NK-92 (cell line): ENCODE measurements around the gene SLC6A20.

ENCODE experiments used
- DNase-seq: peaks from one replicate; lab custom pipeline; 2025; ENCODE audit not compliant: unreplicated experiment; lab: John Stamatoyannopoulos, UW

The SLC6A20 gene, protein sequence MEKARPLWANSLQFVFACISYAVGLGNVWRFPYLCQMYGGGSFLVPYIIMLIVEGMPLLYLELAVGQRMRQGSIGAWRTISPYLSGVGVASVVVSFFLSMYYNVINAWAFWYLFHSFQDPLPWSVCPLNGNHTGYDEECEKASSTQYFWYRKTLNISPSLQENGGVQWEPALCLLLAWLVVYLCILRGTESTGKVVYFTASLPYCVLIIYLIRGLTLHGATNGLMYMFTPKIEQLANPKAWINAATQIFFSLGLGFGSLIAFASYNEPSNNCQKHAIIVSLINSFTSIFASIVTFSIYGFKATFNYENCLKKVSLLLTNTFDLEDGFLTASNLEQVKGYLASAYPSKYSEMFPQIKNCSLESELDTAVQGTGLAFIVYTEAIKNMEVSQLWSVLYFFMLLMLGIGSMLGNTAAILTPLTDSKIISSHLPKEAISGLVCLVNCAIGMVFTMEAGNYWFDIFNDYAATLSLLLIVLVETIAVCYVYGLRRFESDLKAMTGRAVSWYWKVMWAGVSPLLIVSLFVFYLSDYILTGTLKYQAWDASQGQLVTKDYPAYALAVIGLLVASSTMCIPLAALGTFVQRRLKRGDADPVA

DNA sequence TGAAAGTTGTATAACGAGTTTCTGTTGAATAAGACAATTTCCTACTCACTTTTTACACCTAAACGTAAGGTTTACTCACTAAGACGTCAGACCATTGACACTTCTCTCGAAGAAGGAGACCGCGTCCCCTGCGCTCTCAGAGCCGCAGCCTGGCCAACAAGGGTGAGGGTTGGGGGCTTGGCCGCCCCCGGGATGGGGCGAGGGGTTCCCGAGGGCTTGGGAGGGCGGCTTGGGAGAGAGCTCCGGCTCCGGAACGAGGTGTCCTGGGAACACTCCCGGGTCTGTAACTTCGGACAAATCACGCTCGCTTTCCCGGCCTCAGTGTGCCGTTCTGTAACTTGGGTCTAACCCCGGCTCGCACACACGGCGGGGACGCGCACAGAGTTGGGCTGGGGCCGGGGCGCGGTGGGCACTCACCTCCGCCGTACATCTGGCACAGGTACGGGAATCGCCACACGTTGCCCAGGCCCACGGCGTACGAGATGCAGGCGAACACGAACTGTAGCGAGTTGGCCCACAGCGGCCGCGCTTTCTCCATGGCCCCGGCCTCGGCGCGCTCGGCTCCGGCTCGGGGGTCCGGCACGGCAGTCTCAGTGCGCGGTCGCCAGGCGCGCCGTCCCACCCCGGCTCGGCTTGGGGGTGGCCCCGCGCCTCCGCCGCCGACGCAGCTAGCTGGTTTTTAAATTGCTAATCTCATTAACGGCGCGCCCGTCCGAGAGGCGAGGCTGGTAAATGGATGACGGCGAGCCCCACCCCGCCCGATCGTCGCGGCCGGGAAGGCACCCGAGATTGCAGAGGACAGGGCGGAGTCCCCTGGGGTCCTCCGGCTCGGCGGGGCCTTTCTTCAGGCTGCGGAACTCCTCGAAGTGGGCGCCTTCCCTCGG is at the start of gene SLC6A20:
Gene SLC6A20 (minus strand): TSS at position 655 of the 884 bp plus-strand sequence. CDS start 117 bp downstream, at position 538.
- no peak for DNase-seq

DNA sequence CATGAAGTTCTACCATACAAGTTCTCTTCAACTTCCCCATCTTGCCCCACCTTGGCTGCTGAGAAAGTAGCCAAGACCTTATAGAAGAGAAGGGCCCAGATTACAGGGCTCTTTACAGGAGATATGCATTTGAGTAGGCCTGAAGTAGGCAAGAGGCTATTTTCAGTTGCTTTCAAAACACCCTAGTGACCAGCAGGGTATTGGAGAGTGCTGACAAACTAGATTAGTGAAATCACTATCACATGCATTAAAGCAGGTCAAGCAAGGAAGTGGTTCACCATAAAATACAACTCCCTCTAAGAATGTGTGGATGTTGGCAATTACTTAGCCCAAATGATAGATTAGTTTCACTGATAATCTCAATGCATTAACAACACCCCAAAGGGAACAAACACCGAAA is 48.3 kb upstream of the SLC6A20 start:
- DNase-seq = no peak

DNA sequence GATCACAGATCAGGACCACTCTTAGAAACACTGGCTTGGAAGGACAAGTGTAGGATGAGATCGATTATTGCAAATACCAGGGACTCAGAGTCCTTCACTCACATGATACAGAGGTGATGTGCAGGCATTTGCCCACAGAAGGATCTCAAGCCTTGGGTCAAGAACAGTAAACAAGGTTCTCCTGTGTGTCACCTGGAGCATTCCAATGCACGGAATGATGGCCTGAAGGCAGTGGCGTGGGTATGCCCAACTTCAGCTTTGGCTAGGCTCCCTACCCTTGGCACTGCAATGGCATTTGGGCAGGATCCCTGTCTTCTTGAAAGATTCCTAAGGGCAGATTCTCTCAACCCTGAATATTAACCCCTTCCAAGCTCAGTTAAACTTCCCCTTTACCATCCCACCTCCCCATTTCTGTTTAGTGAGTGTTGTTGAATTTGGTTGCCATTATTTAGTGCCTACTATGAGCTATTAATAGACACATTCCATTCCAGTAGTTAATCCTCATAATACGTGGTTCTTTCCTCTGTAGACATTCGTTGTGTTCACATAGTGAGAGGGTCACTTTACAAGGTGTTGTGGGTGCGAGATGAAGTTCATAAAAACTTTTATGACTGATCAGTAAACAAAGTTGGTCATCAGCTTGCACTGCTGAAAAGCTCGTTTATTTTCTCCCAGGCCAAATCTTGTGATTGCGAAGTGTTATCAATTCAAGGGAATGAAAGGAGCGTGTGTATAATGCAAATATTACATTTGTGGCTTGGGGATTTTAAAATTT is 46.7 kb upstream of the SLC6A20 start:
- DNase-seq = no peak

DNA sequence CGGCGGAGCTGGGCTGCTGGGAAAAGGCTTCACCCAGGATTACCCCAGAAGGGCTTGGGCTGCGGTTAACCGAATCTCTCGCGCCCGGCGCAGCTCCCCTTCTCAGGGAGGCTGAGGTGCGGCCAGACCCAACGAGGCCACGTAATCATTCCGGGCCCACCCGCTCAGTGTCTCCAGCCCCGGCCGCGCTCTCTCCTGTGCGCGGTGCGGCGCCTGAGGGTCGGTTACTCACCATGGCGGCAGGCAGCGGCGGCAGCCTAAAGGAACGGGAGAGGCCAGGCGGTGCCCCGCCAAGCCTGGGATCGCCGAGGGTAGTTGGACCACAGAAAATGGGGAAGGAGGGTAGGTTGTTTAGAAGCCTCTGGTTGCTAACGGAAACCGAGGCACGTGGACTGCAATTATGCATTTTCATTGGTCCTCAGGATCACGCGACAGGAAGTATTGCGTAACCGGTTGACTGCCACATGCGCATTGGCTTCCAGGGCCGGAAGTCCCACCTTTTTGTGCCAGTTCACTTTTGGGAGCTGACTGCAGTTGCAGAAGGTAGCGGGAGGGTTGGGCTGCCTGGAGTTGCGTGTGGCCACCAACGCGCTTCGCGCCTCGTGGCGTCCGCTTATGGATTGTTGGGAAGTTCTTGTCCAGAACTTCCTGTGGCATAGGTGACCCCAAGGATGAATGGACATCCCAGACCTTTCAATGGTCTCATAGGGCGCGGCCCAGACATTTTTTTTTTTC is 45.6 kb upstream of the SLC6A20 start, which contains the start of gene LZTFL1:
Gene LZTFL1 (minus strand): TSS at position 363 of the 735 bp plus-strand sequence. CDS start 128 bp downstream, at position 235.
- peak; percentile 5 for DNase-seq

DNA sequence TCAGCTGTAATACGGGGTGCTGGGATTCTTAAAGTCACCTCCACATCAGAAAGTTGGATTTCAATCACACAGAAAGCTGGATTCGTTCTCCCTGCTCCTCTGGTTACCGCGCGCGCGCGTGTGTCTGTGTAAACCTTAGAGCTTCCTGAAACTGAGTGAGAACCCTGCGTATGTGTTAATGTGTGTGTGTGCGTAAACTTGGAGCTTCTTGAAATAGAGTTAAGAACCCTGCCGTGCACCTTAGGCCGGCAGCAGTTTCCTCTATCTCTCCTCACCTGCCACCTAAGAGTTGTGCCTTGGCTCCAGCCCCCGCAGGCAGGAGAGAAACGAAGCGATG is 45.1 kb upstream of the SLC6A20 start:
- no peak for DNase-seq

DNA sequence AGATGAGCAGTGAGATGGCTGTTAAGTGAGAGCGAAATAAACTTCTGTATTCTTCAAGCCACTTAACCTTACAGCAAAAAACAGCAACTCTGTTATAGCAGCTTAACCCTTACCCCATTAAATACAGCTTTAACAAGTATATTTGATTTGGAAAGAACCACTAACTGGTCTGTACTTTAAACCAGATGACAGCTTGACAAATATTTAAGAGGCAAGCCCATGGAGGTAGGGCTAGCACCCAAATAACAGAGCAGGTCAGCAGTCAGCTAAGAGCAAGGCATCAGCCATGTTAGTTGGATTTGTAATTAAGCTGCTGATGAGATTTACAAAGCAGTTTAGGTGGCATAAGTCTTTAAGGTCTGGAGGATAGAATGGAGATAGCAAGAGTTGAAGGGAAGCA is 42.1 kb upstream of the SLC6A20 start:
- DNase-seq = no peak

DNA sequence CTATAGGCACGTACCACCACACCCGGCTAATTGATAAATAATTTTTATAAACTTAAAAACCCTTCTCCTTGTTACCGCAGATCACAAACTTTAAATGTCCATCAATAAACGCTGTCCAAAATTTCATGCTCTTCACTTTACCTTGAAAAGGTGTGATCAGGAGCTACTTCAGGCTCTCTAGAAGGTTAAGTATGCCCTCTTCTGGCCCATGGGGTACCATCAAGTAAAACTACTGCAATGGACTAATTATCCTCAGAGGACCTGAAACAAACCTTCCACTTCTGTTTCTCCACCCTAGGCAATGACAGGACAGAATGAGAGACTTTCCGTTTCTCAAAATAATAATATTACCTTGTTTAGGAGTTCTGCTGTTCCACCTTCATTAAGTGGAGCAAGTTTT is 36.4 kb upstream of the SLC6A20 start:
- DNase-seq = no peak

DNA sequence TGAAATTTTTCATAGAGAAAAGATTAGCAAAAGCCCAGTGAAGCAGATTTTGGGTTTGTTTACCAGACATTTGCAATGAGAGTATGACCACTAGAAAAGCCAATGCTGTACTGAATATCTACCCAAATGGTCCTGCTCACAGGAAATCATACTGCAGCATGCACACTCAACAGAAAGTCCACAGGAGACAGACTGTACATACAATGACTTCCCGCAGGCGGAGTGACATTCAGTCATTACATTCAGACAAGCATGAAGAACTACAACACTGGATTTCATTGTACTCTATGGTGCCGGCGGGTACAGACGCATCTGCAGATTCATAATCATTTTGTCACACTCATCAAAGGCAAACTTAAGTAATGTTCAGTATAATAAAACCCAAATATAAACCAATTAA is 33.8 kb upstream of the SLC6A20 start:
- DNase-seq = no peak

DNA sequence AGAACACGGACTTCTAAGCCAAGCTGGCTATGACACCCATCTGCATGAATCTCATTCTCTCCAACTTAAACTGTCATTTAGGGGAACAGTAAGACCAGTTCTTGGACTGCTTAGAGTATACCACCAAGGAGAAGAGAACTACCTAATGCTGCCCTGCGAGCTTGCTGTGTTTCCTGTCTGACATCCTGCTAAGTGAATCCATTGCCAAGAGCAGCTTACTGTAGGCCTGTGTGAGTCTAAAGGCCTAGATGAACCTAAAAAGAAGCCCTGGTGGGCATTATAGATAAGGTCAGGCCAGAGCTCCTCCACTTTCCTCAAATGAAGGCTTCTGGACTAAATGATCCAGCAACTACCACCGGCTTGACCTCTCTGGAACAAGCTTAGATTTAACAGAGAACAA is 30.6 kb upstream of the SLC6A20 start:
- no peak for DNase-seq

DNA sequence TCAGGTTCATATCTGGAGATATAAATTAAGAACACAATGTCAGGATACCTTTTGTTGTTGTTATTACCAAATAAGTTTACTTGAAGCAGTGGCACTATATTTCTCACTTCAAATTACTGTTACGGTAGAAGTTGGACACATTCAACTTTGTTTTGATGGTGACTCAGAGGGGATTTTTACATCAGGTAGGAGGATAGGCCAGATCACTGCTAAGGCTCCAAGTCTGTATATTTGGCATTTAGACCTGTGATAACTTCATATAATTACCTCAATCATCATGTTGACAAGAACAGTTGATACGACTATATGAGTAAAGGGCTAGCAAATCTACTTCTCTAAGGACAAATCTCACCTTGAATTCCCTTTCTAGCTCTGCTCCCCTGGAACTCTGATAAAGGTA is 30.0 kb upstream of the SLC6A20 start:
- DNase-seq = no peak

DNA sequence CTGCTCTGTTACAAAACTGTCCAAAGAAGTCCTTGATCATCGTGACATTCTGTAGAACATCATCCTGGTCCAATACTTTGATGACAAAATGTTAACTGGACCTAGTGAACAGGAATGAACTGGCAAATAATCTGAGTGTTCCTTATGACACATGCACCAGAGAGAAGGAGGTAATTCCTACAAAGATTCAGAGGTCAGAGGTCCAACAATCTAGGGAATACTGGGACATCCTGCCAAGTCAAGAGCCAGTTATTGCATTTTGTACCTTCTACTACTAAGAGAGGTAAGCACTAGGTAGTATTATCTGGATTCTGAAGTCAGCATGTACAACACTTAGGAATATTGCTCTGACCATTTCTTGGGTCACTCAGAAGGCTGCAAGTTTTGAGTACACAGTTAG is 24.8 kb upstream of the SLC6A20 start:
- no peak for DNase-seq

DNA sequence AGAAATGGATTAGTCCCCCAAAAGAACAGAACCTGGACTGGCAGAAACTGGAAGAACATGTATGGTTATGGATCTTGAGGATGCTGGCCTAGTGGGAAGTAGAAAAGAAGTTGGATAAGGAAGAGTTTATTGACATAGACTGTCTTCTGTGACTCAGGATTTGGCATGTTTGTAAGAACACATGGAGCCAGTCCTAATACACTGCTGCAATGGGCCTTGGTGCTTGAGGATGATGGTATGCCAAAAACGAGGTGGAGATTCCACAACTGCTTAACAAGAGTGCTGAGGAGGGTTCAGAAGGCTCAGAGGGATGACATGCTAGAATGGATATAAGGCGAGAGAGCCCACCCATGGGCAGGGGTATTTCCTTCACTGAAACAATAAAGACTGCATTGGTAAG is 23.2 kb upstream of the SLC6A20 start:
- no peak for DNase-seq

DNA sequence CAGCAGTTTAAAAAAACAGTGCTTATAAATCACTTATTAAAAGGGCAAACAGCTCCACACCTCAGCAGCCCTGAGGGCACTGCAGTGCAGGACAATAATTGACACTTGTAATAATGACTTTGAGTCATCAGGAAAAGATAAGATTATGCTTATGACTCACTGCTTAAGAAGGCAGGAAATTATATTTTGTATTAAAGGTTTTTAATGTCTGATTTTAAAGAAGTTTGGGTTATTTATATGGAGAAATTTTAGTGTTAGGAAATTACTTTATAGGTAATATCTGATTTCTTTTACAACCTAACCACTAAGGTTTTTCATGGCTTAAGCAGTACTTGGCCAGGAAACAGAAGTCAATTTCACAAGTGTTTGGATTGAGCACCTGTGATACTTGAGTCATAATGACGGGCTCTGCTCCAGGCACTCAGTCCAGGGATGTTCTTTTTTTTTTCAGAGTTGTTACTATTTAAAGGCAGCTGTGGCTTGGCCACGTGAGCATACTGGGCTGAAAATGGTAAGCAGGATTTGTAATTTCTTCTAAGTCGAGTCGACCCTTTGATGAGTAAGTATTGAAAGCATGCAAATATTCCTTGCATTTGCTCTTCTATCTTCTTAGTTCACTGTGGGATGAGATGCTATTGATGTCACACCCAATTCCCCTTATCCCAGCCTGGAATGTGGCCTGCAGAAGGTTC is 21.6 kb upstream of the SLC6A20 start:
- DNase-seq = no peak

DNA sequence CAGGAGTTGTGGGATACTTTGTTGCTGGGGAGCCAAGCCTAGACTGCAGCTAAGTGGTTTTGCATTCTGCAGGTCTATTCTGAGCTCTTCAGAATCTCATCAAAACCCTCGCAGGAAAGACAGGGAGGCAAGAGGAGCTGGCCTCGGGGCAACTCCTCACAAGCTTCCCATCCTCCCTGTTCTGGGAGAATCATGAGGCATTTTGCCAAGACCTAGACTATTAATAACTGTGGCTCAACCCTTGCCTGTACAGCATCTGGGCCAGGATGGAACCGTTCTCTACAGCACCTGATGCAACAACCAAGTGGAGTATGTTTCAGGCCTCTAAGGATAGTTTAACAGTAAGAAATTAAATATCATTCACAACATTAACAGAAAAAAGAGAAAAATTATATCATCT is 20.2 kb upstream of the SLC6A20 start:
- DNase-seq = no peak

DNA sequence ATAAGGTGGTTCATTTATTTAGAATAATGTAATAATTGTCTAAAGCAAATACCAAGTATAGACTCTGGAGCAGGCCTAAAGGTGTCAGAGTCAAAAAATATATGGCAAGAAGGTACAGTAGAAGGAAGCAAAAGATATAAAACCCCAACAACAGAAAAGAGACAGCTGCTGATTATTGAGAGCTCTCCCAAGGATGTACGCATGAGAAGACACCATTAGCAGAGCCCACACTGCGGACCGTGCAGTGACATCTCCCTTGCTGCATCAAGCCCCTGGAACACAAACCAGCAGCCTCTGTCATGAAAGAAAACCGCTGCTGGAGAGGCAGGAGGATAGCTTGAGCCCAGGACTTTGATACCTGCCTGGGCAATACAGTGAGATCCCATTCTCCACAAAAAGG is 18.0 kb upstream of the SLC6A20 start:
- no peak for DNase-seq

DNA sequence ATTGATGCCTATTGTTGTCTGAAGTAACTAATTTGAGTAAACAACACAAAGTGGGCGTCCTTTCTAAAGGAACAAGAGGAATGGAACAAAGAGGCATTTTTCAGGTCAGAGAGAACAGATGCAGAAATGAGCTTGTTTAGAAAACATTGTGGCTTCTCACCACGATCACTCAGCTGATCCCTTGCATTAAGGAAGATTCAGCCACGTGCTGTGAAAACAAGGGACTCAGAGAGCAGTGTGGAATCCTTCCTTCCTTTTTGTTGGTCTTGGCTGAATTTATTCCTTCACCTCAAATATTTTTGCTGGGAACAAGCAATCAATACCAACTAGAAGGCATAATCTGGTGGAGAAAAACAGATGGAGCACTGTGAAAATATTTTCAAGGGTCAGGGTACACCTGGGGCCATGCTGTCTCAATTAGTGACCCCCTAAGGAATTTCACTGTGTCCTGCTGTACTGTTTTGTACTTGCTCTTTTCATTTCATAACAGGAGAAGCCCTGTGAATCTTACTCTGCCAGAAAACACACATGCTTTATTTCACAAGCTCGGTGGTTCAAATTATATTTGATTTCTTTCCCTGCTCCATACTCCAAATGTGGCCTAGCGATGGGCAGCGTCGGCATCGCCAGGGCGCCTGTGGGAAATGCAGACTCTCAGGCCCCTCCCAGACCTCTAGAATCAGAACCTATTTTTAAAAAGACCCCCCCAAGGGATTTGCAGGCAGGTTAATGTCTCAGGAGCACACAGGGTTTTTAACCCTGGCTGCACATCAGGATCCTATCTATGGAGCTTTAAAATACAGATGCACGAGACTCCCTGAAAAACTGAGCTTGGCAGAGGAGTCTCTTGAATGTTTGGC is 11.6 kb upstream of the SLC6A20 start:
- DNase-seq = no peak

DNA sequence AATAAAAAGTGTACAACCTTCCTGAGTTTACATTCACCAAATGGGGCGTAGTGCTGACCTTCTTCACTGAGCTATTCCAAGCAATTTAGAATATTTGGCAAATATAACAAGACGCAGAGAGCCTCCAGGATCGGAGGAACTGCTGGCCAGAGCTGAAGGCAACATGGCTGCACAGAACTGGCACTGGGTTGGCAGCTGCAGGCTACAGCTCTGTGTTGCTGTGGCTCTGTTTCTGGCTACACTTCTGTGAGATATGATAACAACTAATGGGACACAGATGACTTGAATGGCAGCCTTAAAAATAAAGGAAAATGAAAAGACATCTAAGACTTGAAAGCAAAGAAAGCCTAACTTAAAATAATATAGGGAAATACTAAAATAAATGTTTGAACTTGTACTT is 10.8 kb upstream of the SLC6A20 start:
- DNase-seq = no peak

DNA sequence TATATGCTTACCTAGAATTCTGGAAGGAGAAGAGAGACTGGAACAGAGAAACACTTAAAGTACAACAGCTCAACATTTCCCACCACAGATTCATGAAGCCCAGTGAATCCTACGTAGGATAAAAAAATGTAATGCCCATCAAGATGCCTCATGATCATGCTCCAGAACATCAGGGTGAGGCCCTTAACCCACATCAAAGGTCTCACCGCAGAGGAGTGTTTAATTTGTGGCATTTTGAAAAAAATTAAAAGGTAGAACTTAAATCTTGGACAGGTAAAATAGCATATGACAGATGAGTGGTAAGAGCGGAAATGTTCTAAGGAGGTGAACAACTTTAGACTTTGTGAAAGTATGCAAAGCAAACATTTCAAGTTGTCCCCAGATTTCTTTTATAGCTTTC is 9.7 kb upstream of the SLC6A20 start:
- no peak for DNase-seq
